GM12891 (cell line): ENCODE results near the gene SHC3.

Experiments used
- PAX5 ChIP-seq: IDR thresholded peaks from 2 replicates; pipeline ENCODE4 v1.6.1; 2011; ENCODE audit warnings: low read length, moderate library complexity, mild to moderate bottlenecking; ENCODE audit not compliant: insufficient read depth, severe bottlenecking
- POLR2A ChIP-seq: IDR thresholded peaks from 2 replicates; pipeline ENCODE4 v1.6.1; 2011; ENCODE audit warnings: low read depth, low read length, control low read depth
- POLR2AphosphoS5 ChIP-seq: IDR thresholded peaks from 2 replicates; pipeline ENCODE4 v1.6.1; 2011; ENCODE audit warnings: low read depth, low read length, control low read depth
- SPI1 ChIP-seq: IDR thresholded peaks from 2 replicates; pipeline ENCODE4 v1.6.1; 2011; ENCODE audit warnings: low read depth, low read length, control low read depth
- TAF1 ChIP-seq: IDR thresholded peaks from 2 replicates; pipeline ENCODE4 v1.6.1; 2011; ENCODE audit warnings: low read depth, low read length, control low read depth

GRCh38 chr9:88975966-88976889 lies 202.4 kb downstream of the SHC3 start:
- TF ChIP-seq PAX5: no peak
- no peak for TF ChIP-seq TAF1
- no peak for TF ChIP-seq POLR2A
- no peak for TF ChIP-seq POLR2AphosphoS5
- TF ChIP-seq SPI1: no peak
